ENCODE measurements around the gene S100PBP.

- TF ChIP-seq CTCF (IDR thresholded peaks at IDR 0.05) (no peak), POLR2A (IDR thresholded peaks at IDR 0.05) (no peak)
Measured at GRCh38 chr1:32780628-32781234, 36.7 kb upstream of the S100PBP start.
